GM18505 (cell line): ENCODE measurements around the gene STK26.
"Not testable (repeated sequence)": the region's sequence is repeated elsewhere in the genome, so short reads cannot be mapped to it uniquely, and the experiment has no call there.

Source experiments
- ATAC-seq: cut with Tn5 transposase; IDR thresholded peaks from one replicate; pipeline ENCODE4 v1.9.1; 2021; ENCODE audit not compliant: unreplicated experiment
- POLR2A ChIP-seq: IDR thresholded peaks from 4 replicates; pipeline ENCODE4 v1.6.1; 2011; ENCODE audit warnings: borderline replicate concordance; ENCODE audit not compliant: insufficient read depth, insufficient read length; ENCODE audit errors: extremely low read depth

Gene STK26

DNA sequence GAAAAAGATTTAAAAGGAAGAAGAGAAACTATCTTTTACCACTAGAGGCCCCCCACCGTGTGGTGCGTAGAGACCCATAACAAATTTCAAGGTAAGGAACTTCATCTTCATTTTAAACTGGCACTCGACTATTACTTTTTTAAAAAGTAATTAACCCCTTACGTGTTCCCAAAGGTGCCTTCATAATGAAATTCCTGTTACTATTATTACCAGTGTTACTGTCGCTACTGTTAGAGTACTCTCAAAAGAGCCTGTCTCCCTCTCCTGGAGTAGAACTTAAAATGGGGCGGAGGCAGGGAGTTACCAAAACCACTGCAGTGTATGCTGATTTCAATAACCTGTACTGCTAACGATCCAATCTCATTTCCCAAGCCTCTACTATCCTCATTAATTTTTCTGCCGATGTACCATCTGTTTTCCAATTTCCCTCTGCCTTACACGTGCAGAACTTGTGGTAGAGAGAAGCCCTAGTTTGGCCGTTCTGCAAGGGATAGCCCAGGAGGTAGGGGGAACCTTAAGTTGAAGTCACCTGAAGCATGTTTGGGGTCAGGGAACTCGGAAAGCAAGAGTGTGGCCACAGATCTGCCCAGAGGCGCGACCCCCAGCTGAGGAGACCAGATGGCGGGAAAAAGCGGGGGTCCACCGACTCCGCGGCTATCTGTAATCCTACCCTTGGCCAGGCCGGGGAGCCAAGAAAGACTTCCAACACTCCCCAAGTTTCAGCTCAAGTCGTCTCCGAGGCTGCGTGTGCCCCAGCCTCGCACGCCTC is 720 bp upstream of the STK26 start:
- ATAC-seq = peak; percentile 26
- no peak for TF ChIP-seq POLR2A

DNA sequence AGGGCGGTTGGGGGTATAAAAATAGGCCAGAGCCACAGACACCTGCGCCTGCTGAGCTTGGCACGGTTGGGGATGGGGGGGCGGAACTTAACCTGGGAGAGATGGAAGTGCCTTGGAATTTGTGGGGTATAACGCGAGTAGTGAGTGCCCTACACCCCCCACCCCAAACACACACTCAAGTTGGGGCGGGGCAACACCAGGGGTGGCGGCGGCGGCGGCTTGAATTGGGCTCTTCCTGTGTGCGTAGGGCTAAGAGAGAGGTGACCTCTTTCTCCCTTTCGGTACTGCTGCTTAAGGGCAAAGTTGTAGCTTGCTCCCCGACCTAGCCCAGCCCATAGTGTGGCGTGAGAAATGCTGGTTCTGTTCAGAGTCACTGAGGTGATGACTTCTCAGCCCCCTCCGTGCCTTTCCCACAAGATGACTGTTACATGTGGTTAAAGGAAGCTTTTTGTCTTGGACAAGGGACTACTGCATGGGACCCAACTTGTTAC is 839 bp downstream of the STK26 start:
- peak; percentile 42 for ATAC-seq
- no peak for TF ChIP-seq POLR2A

DNA sequence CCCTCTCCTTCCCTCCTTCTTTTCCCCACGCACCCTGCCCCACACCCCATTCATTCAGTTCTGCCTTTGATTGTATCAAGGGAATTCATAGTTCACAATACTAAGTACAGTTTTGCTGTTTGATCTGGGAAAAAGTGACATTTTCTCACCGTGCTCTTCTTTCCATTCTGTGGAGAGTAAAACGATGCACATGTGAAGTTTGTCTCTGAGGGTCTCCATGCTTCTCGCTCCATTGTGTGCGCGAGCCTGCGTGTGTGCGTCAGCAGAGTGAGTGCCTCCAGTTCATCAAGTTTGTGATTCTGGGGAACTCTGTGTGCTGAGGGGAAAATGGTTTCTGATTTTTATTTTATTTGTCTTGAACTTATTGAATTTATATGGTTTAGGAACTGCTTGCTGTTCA is 1.9 kb downstream of the STK26 start:
- no peak for ATAC-seq
- TF ChIP-seq POLR2A = no peak

DNA sequence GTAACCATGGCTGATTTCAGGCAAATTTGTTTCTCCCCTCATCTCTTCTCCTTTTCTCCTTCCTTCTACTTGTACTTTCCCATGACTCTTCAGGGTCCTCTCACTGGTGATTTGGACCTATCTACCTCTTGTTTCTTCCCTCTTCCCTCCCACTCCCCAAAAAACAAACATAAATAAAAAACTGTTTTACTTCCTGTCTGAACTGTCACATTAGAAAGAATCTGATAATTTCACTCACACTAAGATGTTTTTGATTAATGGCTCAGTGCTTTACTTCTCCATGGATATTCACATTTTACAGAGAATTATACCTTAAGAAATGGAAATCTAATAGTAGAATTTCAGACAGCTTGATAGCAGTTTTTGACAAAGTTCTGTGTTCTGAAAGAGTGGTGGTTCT is 7.2 kb downstream of the STK26 start:
- ATAC-seq = no peak
- TF ChIP-seq POLR2A = no peak

DNA sequence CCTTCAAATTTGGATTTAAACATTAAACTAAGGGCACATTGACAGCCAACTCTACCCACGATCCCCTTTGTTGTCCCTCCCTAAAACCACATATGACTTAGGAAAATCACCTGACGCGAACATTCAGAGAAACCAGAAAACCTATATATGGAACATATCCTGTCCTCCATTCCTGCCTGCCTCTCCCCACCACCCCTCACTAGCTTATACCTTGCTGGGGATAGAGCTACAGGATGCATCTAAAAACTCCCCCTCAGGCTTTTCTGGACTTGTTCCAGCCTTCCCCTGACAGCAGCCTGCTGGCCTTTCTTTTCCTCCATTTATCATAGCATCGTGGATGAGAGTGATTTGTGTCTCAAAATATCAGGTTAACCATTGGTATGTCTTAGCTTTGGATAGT is 8.8 kb downstream of the STK26 start:
- no peak for TF ChIP-seq POLR2A
- no peak for ATAC-seq

DNA sequence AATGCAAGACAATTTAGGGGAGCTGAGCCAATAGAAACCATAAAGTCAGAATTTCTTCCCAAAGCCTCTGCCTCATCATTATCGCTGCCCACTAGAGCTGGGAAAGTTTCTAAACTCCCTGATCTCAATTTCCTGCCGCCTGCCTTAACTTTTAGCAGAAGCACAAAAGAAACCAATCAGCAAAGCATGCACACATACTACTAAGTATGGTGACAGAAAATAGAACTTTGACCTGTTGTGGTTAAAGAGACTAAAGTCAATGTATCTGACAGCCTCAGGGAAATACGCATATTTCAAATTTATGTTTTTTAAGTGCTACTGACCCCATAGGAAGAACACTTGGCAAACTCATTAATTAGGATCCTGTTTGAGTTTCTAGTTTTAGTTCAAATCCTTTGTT is 10.1 kb downstream of the STK26 start:
- TF ChIP-seq POLR2A = no peak
- ATAC-seq = no peak

DNA sequence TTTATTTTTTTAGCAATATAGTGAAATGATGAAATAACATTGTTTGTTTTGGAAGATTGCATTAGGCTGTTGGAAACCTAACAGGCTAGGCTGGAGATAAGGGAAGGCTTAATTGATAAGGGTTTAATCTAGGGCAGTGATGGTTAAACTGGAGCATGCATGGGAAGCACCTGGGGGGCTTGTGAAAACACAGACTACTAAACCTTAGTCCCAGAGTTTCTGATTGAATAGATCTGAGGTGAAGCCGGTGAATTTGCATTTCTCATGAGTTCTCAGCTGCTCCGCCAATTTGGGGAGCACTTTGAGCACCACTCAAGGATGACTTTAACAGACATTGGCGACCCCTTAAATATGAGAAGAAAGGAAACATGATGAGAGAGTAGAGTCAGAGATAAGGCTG is 11.5 kb downstream of the STK26 start:
- TF ChIP-seq POLR2A = no peak
- no peak for ATAC-seq

DNA sequence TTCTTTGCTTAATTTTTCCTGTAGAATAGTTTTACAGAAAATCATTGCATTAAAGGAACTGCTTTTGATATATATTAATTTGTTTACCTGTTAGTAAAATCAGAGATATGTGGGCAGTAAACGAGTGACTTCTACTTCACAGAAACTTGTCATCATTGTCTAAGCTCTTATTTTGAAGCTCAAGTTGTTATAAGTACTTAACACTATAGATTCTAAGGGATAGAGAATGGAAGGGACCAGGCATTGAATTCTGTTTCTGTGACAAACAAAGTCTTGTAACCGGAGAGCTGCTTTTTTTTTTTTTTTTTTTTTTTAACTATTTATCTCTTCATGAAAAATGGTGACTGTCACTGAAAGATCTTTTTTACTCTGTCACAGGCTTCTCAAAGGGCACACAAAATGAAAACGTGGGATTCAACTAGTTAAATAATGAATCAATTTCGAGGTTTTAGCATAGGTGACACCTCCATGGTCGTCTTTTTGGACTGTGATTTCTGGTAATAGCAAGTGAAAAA is 14.4 kb downstream of the STK26 start:
- TF ChIP-seq POLR2A = no peak
- no peak for ATAC-seq

DNA sequence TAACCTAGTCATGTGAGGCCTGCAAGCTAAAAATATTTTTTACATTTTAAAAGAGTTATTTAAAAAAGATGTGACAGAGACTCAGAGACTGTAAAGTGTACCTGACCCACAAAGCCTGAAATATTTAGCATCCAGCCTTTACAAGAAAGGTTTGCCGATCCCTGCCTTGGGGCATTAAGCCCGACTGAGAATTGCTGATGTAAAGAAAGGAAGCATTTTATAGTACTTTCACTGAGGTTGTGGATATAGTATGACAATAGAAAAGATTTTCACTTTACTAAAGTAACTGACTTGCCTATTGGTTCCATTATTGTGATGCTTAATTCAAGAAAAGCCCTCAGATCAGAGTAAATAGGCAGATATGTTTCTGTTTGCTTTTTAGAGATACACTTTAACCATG is 17.0 kb downstream of the STK26 start:
- no peak for ATAC-seq
- no peak for TF ChIP-seq POLR2A

DNA sequence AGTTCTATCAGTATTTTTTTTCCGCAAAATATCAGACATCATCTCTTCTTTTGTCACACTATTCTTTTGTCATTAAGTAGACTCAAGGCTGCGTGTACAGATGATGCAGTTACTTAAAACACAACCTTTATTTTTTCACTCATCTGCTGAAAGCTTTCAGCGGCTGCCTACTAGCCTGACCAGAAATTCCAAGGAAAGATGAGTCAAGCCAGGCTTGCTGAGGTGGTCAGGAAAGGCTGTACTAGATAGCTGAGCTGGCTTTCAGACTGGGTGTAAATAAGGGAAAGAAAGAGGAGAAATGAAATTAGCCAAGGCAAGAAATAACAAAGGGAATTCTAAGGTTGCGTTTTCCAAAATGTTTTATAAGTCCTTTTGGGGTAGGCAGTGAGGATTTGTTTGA is 17.9 kb downstream of the STK26 start:
- no peak for ATAC-seq

DNA sequence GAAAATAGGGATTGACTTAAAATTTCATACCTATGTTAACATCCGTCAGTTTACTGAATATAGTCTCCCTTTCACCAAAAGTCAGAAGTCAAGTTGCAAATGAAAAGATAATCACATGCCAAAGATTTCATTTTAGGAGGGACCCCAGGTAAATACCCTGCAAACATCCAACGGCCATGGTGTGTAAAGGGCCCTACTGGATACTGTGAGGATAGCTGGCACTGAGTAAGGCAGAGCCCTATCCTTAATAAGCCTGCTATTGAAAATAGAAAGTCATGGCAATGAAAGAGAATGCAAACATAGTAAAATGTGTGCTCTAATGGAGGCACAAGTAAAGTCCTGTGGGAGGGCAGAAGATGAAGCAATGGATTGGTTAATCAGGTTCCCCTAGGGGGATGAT is 20.9 kb downstream of the STK26 start:
- ATAC-seq = no peak
- TF ChIP-seq POLR2A = no peak

More for the DNA sequence above, 17.9 kb downstream of the STK26 start:
- no peak for TF ChIP-seq POLR2A

DNA sequence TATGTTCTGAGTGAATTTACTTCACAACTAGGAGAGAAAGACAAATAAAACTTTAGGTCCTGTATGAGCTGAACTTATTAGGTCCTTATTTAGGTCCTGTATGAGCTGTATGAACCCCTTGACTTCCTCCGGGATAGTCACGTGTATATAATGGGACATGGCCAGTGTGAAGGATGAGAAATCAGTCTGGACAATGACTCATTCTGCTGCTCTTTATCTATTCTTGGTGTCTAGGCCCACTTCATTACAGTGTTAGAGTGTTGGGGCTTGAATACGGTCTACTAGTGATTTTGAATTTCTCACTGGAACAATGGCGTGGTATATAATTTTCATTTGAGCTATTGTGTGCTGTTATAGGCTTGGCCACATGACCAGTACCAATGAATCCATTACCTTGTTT is 21.9 kb downstream of the STK26 start:
- no peak for TF ChIP-seq POLR2A
- ATAC-seq = no peak

DNA sequence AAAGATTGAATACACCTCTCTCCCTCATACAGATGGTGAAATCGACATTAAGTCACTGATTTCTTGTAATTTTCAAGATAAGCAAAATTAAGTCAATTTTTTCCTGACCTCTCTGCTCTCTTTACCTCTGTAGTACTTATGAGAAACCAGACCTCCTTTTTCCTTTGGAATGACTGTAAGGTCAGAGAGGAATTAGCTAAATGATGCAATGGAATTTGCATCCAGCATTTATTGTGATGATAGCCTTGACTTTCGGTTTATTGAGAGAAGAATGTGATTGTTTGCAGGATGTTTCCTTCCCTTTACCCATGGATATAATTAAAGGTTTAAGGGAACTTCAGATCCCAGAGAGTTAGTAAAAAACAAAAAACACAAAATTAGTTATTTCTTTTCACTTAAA is 22.4 kb downstream of the STK26 start:
- no peak for TF ChIP-seq POLR2A
- ATAC-seq = no peak

DNA sequence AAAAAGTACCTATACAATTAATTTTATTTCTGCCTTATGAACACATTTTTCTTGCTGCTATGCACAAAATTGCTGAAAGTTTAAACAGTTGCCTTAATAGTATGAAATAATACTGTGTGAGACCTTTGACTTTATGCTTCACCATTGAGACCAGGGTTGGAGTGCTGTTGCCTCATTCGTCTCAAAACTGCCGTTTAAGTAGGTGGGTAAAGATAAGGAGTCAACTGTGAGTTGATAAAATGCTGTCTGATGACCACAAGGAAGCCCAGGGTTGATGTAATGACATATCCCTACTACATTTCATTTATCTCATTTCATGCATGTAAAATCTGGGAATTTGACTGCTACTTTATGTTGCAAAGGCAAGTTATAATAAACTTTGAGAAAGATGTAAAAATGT is 23.4 kb downstream of the STK26 start:
- TF ChIP-seq POLR2A = no peak

DNA sequence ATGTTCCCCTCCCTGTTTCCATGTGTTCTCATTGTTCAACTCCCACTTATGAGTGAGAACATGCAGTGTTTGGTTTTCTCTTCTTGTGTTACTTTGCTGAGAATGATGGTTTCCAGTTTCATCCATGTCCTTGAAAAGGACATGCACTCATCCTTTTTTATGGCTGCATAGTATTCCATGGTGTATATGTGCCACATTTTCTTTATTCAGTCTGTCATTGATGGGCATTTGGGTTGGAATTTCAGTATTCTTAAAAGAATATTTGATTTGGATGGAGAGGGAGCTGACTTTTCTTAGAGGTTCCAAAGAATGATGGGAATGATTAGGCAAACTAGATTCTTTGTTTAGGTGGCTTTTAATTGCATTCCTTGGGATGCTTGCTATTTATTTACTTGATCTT is 28.7 kb downstream of the STK26 start:
- ATAC-seq = not testable (repeated sequence)

More for the DNA sequence above, 23.4 kb downstream of the STK26 start:
- no peak for ATAC-seq

DNA sequence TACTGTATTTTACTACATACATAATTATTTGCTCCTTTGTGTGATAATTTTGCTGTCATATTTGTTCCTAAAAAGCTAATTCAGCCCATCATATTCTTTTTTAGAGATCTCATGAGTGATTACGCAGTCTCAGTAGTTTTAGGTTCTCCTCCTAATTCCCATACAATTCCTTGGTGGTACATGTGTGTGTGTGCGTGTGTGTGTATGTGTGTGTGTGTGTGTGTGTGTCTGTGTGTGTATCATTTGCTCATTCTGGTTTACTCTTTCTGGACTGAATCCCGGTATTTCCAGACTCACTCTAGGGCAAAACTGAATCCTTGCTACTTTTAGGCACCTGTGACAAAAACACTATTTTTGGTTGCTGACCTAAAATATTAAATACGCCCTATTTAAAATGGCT is 34.9 kb downstream of the STK26 start:
- TF ChIP-seq POLR2A = no peak
- no peak for ATAC-seq

DNA sequence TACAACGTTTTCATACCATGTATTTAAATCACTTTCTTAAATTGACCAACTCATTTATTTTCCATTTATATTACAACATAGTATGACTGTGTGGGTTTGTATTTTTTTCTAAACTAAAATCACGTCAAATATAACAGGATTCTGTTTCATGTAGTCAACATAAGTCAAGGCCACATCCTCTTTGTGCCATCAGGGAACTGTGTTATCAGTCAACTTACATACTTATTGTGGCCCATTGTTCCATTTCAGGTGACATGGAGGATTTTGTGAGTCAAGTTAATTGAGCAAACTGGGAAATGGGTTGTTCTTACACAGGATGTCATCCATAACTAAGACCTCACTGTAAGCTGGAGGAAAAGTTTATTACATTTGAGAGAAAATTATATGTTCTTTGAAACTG is 35.9 kb downstream of the STK26 start:
- TF ChIP-seq POLR2A = no peak
- no peak for ATAC-seq
